HG02571 (cell line): ENCODE measurements around the gene ATCAY.
"Not testable (repeated sequence)": the region's sequence is repeated elsewhere in the genome, so short reads cannot be mapped to it uniquely, and the experiment has no call there.

Source experiments
- ATAC-seq: cut with Tn5 transposase; IDR thresholded peaks from one replicate; pipeline ENCODE4 v1.9.1; 2021; ENCODE audit warnings: mild to moderate bottlenecking, moderate library complexity; ENCODE audit not compliant: unreplicated experiment

ATCAY gene

DNA sequence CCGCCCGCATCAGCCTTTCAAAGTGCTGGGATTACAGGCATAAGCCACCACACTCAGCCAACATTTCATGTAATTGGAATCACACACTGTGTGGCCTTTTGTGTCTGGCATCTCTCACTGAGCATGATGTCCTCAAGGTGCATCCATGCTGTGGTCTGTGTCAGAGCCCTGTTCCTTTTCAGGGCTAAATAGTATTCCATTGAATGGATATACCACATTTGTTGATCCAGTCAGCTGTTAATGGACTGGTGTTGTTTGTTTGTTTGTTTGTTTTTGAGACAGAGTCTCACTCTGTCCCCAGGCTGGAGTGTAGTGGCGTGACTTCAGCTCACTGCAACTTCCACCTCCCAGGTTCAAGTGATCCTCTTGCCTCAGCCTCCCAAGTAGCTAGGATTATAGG is 17.9 kb downstream of the ATCAY start:
- no peak for ATAC-seq

DNA sequence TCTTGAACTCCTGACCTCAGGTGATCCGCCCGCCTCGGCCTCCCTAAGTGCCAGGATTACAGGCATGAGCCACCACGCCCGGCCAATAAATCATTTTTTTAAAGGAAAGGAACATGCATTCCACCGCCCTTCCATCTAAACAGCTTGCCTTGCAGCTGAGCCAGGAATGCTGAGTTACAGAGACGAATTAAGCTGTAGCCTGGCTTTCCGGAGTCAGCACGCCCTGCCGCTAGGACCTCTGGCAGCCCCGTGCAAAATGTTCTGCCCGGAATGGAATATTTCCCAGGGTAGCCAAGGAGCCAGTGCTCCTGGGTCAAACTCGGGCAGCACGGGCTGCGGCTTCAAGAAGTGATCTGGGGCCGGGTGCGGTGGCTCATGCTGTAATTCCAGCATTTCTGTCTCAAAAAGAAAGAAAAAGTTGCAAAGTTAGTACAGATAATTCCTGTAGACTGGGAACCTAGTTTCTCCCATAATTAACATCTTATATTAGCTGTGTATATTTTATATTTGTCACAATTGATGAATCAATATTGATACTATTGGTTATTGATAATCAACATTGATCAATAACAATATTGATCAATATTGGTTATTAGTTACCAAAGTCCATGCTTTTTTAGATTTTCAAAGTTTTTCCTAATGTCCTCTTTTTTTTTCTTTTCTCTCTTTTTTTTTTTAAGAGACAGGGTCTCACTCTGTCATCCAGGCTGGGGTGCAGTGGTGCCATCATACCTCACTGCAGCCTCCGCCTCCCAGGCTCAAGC is 19.2 kb downstream of the ATCAY start:
- ATAC-seq: no peak

DNA sequence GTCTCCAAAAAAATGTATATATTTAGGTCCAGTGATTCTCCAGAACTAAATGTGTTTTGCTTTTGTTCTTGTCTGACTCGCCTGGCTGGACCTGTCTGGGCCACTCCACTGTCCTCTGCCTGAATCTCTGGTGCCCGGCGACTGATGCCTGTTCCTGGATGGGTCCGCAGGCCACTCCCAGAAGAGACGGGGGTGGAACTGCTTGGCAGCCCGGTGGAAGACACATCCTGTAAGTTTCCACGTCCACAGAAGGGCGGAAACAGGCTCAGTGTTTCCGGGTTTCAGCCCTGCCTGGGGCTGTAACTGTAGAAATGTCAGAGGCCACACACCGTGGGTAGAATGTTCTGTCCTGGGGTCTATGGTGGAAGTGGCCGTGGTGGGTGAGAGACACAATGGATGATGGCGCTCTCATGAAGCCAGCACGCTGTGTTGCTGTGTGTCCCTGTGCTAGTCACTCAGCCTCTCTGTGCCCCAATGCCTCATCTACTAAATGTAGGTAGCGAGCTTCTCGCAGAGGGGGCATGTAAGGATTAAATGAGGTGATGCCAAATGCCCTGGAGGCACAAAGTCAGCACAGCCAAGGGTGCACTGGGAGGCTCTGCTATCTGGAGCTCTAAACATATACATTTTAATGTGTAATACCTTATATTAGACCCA is 22.0 kb downstream of the ATCAY start:
- ATAC-seq: no peak

DNA sequence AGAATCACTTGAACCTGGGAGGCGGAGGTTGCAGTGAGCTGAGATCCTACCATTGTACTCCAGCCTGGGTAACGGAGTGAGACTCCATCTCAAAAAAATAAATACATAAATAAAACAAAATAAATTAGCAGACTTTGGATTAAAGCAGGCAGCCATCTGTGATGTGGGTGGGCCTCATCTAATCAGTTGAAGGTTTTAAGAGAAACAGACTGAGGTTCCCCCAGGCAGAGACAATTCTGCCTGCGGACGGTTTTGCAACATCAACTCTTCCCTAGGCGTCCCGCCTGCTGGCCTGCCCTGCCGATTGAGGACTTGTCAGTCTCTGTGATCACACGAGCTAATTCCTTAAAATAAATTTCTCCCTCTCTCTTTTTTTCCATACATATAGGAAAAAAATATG is 23.7 kb downstream of the ATCAY start:
- ATAC-seq: no peak

DNA sequence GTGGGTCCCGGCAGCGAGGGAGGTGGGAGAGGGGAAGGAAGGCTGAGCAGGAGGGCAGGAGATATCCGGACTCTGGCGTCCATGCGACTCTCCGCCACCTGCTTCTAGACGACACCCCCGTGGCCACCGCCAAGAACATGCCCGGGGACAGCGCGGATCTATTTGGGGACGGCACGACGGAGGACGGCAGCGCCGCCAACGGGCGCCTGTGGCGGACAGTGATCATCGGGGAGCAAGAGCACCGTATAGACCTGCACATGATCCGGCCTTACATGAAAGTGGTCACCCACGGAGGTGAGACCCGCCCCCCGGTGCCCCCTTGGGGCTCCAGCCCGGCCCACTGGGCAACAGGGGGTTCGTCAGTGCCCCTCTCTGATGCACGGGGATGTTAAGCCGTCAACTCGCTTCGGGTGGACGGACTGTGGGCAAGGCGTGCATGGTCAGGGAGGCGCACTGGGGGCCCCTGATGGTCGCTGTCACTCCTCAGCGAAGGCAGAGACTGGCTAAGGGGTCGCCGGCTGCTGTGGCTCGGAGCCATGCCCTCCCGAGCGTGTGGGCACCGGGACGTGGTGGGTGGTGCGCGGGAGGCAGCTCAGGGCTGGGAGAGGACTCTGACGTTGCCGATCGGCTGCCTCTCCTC is 27.3 kb downstream of the ATCAY start:
- ATAC-seq: no peak

DNA sequence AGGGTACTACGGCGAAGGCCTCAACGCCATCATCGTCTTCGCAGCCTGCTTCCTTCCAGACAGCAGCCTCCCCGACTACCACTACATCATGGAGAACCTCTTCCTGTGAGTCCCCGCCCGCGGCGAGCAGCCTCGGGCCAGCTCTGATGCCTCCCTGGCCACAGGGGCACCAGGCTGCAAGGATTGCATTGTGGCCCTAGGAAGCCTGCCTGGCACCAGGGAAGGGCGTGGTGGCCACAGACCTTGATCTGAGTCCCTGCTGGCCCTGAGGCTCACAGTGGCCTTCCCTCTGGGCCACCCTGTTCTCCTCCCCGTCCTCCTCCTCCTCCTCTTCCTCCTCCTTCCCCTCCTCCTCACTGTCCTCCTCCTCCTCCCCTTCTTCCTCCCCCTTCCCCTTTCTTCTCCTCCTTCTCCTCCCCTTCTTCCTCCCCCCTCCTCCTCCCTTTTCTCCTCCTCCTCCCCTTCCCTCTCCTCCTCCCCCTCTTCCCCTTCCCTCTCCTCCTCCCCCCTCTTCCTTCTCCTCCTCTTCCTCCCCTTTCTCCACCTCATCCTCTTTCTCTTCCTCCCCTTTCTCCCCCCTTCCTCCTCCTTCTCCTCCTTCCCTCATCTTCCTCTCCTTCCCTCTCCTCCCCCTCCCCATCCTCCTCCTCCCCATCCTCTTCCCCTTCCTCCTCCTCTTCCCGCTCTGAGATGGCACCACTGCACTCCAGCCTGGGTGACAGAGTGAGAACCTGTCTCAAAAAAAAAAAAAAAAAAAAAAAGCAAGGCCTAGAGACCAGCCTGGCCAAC is 28.0 kb downstream of the ATCAY start:
- ATAC-seq: no peak

DNA sequence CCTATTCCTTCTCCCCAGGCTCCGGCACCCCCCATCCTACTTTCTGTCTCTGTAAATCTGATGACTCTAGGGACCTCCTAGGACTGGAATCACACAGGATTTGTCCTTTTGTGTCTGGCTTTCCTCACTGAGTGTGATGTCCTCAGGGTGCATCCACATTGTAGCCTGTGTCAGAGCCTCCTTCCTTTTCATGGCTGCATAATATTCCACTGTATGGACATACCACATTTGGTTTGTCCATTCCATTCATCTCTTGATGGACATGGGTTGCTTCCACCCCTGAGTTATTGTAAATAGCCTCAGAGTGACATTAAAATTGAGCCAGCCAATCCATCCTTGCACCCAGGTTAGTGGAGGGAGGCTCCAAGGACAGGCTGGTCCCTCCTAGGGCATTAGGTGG is 29.6 kb downstream of the ATCAY start:
- ATAC-seq: no peak

DNA sequence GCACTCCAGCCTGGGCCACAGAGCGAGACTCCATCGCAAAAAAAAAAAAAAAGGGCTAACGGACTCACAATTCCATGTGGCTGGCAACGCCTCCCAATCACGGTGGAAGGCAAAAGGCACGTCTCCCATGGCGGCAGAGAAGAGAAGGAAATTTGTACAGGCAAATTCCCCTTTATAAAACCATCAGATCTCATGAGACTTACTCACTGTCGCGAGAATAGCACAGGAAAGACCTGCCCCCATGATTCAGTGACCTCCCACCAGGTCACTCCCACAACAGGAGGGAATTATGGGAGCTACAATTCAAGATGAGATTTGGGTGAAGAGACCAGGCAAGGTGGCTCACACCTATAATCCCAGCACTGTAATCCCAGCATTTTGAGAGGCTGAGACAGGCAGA is 33.7 kb downstream of the ATCAY start:
- ATAC-seq: no peak

DNA sequence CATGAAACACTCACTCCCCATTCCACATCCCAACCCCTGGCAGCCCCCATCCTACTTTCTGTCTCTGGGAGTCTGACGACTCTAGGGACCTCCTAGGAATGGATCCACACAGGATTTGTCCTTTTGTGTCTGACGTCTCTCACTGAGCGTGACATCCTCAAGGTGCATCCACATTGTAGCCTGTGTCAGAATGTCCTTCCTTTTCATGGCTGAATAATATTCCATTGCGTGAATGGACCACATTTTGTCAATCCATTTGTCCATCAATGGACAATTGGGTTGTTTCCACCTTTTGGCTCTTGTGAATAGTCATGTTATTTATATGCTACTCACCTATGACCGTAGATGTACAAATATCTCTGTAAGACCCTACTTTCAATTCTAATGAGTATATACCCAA is 35.5 kb downstream of the ATCAY start:
- no peak for ATAC-seq

DNA sequence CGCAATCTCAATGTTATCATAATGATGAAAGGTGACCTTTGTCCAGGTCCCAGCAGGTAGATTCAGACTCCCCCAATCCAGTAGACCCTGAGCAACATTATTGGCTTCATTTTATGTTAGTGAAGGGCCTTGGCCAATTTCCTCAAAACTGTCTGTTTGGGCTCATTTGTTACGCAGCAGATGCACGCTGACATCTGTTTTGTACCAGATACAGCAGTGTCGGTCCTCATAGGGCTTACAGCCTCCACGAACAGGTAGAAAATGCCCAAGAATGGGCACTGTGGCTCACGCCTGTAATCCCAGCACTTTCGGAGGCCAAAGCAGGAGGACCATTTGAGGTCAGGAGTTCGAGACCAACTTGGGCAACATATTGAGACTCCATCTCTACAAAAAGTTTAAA is 39.3 kb downstream of the ATCAY start:
- ATAC-seq: no peak

DNA sequence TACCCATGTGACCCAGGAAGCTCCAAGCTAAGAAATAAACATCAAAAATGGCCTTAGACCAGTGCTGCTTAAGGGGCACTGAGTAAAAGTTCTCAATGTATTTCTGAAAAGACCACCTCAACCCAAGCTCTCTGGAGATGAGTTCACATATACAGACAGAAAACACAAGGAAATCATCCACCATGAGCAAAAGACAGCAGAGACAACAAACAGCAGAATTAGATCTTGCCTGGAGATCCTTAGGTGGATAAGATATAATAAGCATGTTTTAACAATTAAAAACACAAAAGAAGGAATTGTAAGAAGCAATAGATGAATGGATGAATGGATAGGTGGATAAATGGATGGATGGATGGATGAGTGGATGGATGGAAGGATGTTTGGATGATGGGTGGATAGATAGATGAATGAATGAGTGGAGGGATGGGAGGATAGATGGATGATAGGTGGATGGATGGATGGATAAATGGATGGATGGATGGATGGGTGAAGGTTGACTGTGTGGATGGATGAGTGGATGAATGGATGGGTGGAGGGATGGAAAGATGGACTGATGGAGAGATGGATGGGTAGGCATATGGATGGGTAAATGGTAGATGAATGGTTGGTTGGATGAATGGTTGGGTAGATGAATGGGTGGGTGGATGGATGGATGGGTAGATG is 42.7 kb downstream of the ATCAY start:
- no peak for ATAC-seq

DNA sequence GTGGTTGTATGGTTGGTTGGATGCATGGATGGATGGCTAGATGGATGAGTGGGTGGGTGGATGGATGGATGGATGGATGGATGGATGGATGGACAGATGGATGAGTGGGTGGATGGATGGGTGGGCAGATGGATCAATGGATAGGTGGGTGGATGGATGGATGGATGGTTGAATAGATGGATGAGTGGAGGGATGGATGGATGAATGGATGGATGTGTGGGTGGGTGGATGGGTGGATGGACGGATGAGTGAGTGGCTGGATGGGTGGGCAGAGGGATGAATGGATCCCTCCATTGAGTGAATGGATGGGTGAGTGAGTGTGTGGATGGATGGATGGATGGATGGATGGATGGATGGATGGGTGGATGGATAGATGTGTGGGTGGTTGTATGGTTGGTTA is 43.4 kb downstream of the ATCAY start:
- no peak for ATAC-seq

DNA sequence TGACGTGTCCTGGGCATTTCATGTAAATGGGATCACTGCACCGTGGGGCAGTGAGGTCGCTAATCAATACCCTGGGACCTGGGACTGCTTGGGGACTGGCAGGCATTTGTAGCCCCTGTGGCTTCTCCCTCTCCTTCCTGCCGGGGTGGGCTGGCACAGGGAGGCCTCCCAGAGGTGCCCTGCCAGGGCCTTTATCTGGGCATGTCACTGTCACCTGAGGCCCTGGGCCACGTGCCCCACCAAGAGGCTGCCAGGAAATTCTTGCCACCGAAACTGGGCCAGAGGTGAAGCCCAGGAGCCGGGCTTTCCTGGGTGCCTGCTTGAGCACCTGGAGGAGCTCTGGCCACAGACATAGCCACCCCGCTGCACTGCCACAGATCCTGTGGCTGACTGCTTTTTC is 50.6 kb downstream of the ATCAY start:
- ATAC-seq: no peak

DNA sequence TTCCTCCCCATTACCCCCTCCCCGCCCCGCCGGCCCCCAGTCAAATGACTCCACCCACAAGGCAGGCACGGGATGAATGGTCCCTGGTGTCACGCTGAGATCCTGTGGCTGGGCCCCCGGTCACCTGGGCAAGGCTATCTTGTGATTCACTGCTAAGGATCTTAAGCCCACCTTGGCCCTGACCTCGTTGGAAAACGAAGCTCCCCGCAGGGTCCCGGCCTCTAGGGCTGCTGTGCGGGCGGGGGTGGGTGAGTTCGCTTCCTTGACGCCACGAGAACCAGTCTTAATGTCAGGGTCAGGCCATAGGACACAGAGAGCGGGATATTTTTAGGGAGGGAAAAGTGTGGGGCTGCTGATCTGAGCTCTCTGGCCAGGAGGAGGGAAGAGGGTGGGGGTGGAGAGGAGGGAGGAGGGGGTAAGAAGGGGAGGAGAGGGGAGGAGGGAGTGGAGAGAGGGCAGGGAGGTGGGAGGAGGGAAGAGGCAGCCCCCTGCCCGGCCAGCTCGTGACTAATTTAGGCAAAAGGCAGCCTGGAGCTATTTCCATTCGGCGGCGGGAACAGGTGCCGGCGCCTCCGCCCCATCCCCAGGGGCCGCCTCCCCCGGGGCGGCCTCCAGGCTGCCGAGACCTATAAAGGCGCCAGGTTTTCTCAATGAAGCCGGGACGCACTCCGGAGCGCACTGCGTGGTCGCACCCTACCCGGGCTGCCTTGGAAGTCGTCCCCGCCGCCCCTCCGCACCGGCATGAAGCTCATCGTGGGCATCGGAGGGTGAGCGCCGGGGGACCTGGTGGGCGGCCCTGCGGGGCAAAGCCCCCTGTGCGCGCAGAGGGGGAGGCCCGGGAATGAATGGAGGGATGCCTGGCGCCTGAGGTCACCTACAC is 52.7 kb downstream of the ATCAY start, which contains the start of gene NMRK2:
Gene NMRK2, plus strand, starts transcription at position 139 of the 880 bp plus-strand sequence. Its CDS starts 603 bp downstream, at position 742.
- ATAC-seq: no peak

DNA sequence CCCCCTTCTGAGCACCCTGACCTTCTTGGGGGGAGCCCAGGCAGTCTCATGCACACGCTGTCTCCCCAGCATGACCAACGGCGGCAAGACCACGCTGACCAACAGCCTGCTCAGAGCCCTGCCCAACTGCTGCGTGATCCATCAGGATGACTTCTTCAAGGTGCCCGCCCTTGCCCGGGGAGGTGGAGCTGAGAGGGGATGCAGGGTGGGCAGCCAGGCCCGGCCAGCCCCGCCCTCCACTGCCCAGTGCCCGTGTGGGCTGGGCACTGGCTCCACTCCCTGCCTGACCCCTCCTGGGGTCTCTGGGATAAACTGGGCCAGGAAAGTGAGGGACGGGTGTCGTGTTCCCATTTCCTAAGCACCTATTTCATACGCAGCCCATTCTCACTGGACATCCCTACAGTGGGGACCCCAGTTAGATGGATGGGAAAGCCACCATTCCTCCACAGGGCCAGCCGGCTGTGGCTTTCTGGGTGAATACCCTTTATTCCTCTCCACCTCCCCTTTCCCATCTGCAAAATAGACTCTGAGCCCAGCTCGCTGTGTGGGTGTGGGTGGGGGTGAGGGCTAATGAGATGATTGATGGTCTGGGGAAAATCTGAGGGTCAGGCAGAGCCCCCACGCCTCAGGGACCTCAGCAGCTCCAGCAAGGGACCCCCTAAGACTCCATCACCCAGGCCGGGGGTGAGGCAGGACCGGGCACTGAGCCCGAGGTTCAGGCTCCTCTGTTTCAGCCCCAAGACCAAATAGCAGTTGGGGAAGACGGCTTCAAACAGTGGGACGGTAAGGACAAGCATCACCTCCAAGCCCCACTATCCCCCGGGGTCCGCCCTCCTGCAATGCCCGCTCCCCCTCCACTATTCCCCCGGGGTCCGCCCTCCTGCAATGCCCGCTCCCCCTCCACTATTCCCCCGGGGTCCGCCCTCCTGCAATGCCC is 56.3 kb downstream of the ATCAY start:
- no peak for ATAC-seq

DNA sequence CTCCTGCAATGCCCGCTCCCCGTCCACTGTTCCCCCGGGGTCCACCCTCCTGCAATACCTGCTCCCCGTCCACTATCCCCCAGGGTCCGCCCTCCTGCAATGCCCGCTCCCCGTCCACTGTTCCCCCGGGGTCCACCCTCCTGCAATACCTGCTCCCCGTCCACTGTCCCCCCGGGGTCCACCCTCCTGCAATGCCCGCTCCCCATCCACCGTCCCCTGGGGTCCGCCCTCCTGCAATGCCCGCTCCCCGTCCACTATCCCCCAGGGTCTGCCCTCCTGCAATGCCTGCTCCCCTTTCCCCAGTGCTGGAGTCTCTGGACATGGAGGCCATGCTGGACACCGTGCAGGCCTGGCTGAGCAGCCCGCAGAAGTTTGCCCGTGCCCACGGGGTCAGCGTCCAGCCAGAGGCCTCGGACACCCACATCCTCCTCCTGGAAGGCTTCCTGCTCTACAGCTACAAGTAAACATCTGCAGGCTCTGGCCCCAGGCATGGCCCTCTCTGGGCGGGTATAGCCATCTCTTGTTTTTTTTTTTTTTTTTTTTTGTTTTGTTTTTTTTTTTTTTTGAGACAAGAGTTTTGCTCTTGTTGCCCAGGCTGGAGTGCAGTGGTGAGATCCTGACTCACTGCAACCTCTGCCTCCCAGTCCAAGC is 57.9 kb downstream of the ATCAY start:
- ATAC-seq: not testable (repeated sequence)

DNA sequence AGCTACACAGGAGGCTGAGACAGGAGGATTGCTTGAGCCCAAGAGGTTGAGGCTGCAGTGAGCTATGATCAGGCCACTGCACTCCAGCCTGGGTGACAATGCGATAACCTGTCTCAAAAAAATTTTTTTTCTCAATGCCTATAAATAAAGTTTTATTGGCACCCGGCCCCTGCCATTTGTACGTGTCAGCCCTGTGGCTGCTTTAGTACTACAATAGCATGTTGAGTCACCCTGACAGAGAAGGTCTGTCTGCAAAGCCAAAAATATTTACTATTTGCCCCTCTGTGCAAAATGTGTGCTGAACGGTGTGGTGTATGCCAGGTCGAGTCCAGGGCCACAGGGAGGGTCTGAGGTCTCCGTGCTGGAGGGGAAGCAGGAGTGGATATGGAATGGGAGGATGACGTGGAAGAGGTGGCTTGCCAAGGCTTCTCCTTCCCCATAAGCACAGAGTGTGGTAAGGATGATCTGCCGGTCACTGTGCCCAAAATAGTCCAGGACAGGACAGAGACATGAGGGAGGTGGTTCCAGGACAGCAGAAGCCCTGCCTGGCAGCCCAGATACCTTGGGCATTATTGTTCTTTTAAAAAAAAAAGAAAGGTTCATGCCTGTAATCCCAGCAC is 62.4 kb downstream of the ATCAY start:
- ATAC-seq: no peak
